Endothelial cell of umbilical vein (primary cell): ENCODE measurements around the gene DTNA. TPM values are rescaled to one million over a fixed set of nuclear protein-coding genes. Genes with fewer than 3 reads are reported as not detected.

Source experiments
- BruUV-seq: library from RNA; stranded (reverse); fragments of 400-500 nt; replicated peaks from 2 replicates; lab custom pipeline; 2021; lab: Mats Ljungman, UMichigan
- CTCF ChIA-PET: fragments of 300-600, 350-600 bp; sonication (Branson Sonifier 250); formaldehyde crosslinking; loops from one replicate; lab custom pipeline; 2021; ENCODE audit warnings: antibody characterized with exemption, inconsistent platforms; lab: Charles Lee
- POLR2A ChIA-PET: fragments of 300-600, 350-600 bp; sonication (Branson Sonifier 250); formaldehyde crosslinking; loops from one replicate; lab custom pipeline; 2021; ENCODE audit warnings: antibody characterized with exemption, inconsistent platforms; lab: Charles Lee
- DNase-seq: peaks from one replicate; pipeline ENCODE4 v3.0.0-alpha.2; 2011; ENCODE audit warnings: low read depth, low spot score
- FAIRE-seq: peaks from 2 replicates; lab custom pipeline; 2011; peaks lifted over from hg19 to GRCh38; lab: Jason Lieb, UNC
- H2AFZ ChIP-seq: 2 replicates; pipeline ENCODE4 v1.6.0; 2012; ENCODE audit warnings: low read depth, low read length, control low read depth, inconsistent platforms
- H3K27ac ChIP-seq: 2 replicates; pipeline ENCODE4 v1.5.1; 2011; ENCODE audit warnings: low read depth, mild to moderate bottlenecking, control low read depth, low read length, moderate library complexity; ENCODE audit not compliant: insufficient read depth
- H3K27me3 ChIP-seq, 2 experiments: 2 replicates each; pipeline versions ENCODE4 v1.6.0 to v1.6.1; 2011; ENCODE audit warnings: low read length in 2 of 2, mixed read lengths in 1 of 2; ENCODE audit not compliant: control insufficient read depth in 2 of 2, insufficient read depth in 2 of 2
- H3K36me3 ChIP-seq, 2 experiments: 2 replicates in 1 of 2; 3 replicates in 1 of 2; pipeline ENCODE4 v1.5.1; 2011; ENCODE audit warnings: low read length in 2 of 2, mild to moderate bottlenecking in 1 of 2, moderate library complexity in 1 of 2; ENCODE audit not compliant: control insufficient read depth in 2 of 2, insufficient read depth in 2 of 2; ENCODE audit errors: extremely low read depth in 1 of 2
- H3K4me1 ChIP-seq: 3 replicates; pipeline ENCODE4 v1.5.1; 2011; ENCODE audit warnings: mild to moderate bottlenecking, low read length; ENCODE audit not compliant: control insufficient read depth, insufficient read depth; ENCODE audit errors: extremely low read depth
- H3K4me2 ChIP-seq: 2 replicates; pipeline ENCODE4 v1.6.1; 2011; ENCODE audit warnings: low read length, control low read depth, mixed read lengths; ENCODE audit not compliant: insufficient read depth
- H3K4me3 ChIP-seq, 3 experiments: fragments of 200-600 bp in 1 of 3; sonication (generic), shearing (Covaris generic) in 1 of 3; replicated peaks in 1 of 3; 2 replicates each; pipeline ENCODE4 v1.5.1; 2011 to 2016; ENCODE audit warnings: control low read depth in 3 of 3, low read length in 3 of 3, mild to moderate bottlenecking in 2 of 3, inconsistent platforms in 1 of 3, low read depth in 1 of 3, moderate library complexity in 1 of 3; ENCODE audit not compliant: insufficient read depth in 1 of 3
- H3K79me2 ChIP-seq: 2 replicates; pipeline ENCODE4 v1.6.0; 2012; ENCODE audit warnings: low read length, inconsistent platforms; ENCODE audit not compliant: control insufficient read depth, insufficient read depth
- H3K9ac ChIP-seq: replicated peaks from 2 replicates; pipeline ENCODE3; 2011; ENCODE audit warnings: low read length, control low read depth; ENCODE audit not compliant: insufficient read depth; ENCODE audit errors: extremely low read depth
- H3K9me1 ChIP-seq: replicated peaks from 3 replicates; pipeline ENCODE4 v1.6.0; 2011; ENCODE audit warnings: mild to moderate bottlenecking, low read length; ENCODE audit not compliant: control insufficient read depth, insufficient read depth; ENCODE audit errors: extremely low read depth
- H3K9me3 ChIP-seq: replicated peaks from 2 replicates; pipeline ENCODE4 v1.5.1; 2012; ENCODE audit warnings: low read length, inconsistent platforms; ENCODE audit not compliant: control insufficient read depth, insufficient read depth
- H4K20me1 ChIP-seq: replicated peaks from 2 replicates; pipeline ENCODE3; 2011; ENCODE audit warnings: mild to moderate bottlenecking, low read length; ENCODE audit not compliant: control insufficient read depth, insufficient read depth; ENCODE audit errors: extremely low read depth
- EZH2 ChIP-seq: IDR thresholded peaks from 2 replicates; pipeline ENCODE4 v1.6.1; 2012; ENCODE audit warnings: borderline replicate concordance, low read depth, mild to moderate bottlenecking, moderate library complexity, low read length, inconsistent platforms; ENCODE audit not compliant: severe bottlenecking
- FOS ChIP-seq: IDR thresholded peaks from 2 replicates; pipeline ENCODE4 v1.6.1; 2011; ENCODE audit warnings: mild to moderate bottlenecking, low read length, moderate library complexity, borderline replicate concordance; ENCODE audit not compliant: insufficient read depth
- GATA2 ChIP-seq: IDR thresholded peaks from 2 replicates; pipeline ENCODE4 v1.7.0; 2011; ENCODE audit warnings: low read depth, mild to moderate bottlenecking, moderate library complexity, mixed read lengths, low read length; ENCODE audit not compliant: insufficient read length, insufficient read depth
- JUN ChIP-seq: IDR thresholded peaks from 2 replicates; pipeline ENCODE4 v1.6.1; 2011; ENCODE audit warnings: borderline replicate concordance, low read depth; ENCODE audit not compliant: insufficient read length, insufficient read depth
- MYC ChIP-seq: IDR thresholded peaks from one replicate; pipeline ENCODE4 v1.6.1; 2011; ENCODE audit warnings: mild to moderate bottlenecking, low read depth, low read length
- POLR2A ChIP-seq: IDR thresholded peaks from 2 replicates; pipeline ENCODE4 v1.6.1; 2012; ENCODE audit warnings: low read depth, mild to moderate bottlenecking, control low read depth, low read length
- dilution Hi-C: fragments of 300-500 bp; cut with MboI; formaldehyde crosslinking; loops from one replicate; pipeline ENCODE4 v1.15.0; 2019; ENCODE audit warnings: low sequenced_read_pairs; ENCODE audit not compliant: extremely low pct_ligation_motif_present
- intact Hi-C: fragments of 100-400 bp; cut with micrococcal nuclease; formaldehyde crosslinking; loops from one replicate; pipeline ENCODE4 v1.10.0; 2022
- polyA plus RNA-seq, 4 experiments: library from polyadenylated mRNA; depleted of rRNA in 3 of 4; stranded (reverse) in 3 of 4; unstranded in 1 of 4; fragments of >200 nt; gene quantifications; 2 replicates each; pipeline versions ENCODE4 v1.2.1 to v1.2.3, GENCODE V29; 2011 to 2012; ENCODE audit warnings: missing spikeins in 1 of 4
- total RNA-seq: library from RNA; stranded (reverse); gene quantifications from 2 replicates; pipeline ENCODE4 v1.2.3, GENCODE V29; 2021
- TF ChIP-seq, protein P1 (sequence below), 2 donors: IDR thresholded peaks; 1 replicate in 1 of 2; 2 replicates in 1 of 2; pipeline ENCODE4 v1.5.1; 2011; ENCODE audit warnings: low read length in 2 of 2, mild to moderate bottlenecking in 2 of 2, moderate library complexity in 2 of 2, control low read depth in 1 of 2, inconsistent platforms in 1 of 2, low read depth in 1 of 2; ENCODE audit not compliant: insufficient read depth in 1 of 2; ENCODE audit errors: extremely low read depth in 1 of 2

Gene DTNA
- total and polyA plus RNA-seq, 2 donors (not counting 3 experiments of a cell fraction or from before 2014, with no cell fraction given): 6.6 to 15.3 TPM

DNA sequence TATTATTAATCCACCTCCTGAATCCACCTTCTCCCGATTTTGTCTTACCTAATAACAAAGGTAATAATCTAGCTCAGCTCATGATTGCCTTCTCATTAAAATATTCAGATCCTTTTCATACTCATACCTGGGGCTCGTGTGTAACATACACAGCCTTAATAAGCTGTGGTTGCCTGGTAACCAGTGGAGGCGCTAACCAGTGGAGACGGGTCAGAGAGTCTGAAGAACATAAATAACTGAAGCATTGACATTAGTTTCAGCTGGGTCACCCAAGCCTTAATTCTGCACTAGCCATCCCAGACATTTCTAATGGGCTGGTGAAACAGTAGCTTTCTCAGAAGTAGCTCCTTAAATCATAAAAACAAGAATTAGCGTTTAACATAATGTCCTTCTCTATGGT, 14.8 kb upstream of the DTNA start:
- H3K36me3 ChIP-seq: no peaks in the 10 kb centered on the region
- FAIRE-seq (no peak), DNase-seq (no peak)
- no peak overlapping the region for H3K9ac ChIP-seq
- peaks cover 6% of the 10 kb centered on the region for H3K4me1 ChIP-seq
- no TSS peak for BruUV-seq
- CTCF ChIA-PET: interaction anchor here (1.2 to 1.6 kb wide), 2 partner anchors 12 to 34 kb away, joined by 5 to 6 read pairs; no protein-coding TSS in a partner anchor
- TF ChIP-seq JUN (no peak), GATA2 (no peak), EZH2 (no peak), FOS (no peak), MYC (no peak), POLR2A (no peak)
- TF ChIP-seq, protein P1, sequence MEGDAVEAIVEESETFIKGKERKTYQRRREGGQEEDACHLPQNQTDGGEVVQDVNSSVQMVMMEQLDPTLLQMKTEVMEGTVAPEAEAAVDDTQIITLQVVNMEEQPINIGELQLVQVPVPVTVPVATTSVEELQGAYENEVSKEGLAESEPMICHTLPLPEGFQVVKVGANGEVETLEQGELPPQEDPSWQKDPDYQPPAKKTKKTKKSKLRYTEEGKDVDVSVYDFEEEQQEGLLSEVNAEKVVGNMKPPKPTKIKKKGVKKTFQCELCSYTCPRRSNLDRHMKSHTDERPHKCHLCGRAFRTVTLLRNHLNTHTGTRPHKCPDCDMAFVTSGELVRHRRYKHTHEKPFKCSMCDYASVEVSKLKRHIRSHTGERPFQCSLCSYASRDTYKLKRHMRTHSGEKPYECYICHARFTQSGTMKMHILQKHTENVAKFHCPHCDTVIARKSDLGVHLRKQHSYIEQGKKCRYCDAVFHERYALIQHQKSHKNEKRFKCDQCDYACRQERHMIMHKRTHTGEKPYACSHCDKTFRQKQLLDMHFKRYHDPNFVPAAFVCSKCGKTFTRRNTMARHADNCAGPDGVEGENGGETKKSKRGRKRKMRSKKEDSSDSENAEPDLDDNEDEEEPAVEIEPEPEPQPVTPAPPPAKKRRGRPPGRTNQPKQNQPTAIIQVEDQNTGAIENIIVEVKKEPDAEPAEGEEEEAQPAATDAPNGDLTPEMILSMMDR (IDR thresholded peaks at IDR 0.05; ENCODE audit: extremely low read depth in 1 of 2, insufficient read depth in 1 of 2, low read depth in 1 of 2, low read length in 2 of 2): no peak
- H3K9me1 ChIP-seq: no peaks in the 10 kb centered on the region
- no peak overlapping the region for H2AFZ ChIP-seq
- no peak overlapping the region for H3K4me2 ChIP-seq
- H3K4me3 ChIP-seq: no peak overlapping the region
- no peaks in the 10 kb centered on the region for H3K9me3 ChIP-seq
- H3K27ac ChIP-seq: no peak overlapping the region
- H4K20me1 ChIP-seq: no peaks in the 10 kb centered on the region
- POLR2A ChIA-PET: no interaction called here
- dilution Hi-C loops: no loop called here
- no peaks in the 10 kb centered on the region for H3K27me3 ChIP-seq
- intact Hi-C loops: no loop called here
- no peaks in the 10 kb centered on the region for H3K79me2 ChIP-seq
